GM19328 (cell line): ENCODE results near the gene PRM1.

ENCODE experiments used
- ATAC-seq: cut with Tn5 transposase; IDR thresholded peaks from one replicate; pipeline ENCODE4 v1.9.1; 2021; ENCODE audit warnings: mild to moderate bottlenecking, moderate library complexity; ENCODE audit not compliant: unreplicated experiment

Gene PRM1

GRCh38 chr16:11239644-11240632, 41.2 kb downstream of the PRM1 start:
- no peak for ATAC-seq

GRCh38 chr16:11238272-11239202, 42.6 kb downstream of the PRM1 start:
- ATAC-seq = no peak

GRCh38 chr16:11236461-11237254, 44.5 kb downstream of the PRM1 start:
- no peak for ATAC-seq

- no peak for ATAC-seq
These were observed 45.5 kb downstream of the PRM1 start for GRCh38 chr16:11235703-11235991.

- ATAC-seq = no peak
These were observed 46.0 kb downstream of the PRM1 start for GRCh38 chr16:11234884-11235702.

- ATAC-seq = no peak
These were observed 47.3 kb downstream of the PRM1 start for GRCh38 chr16:11233727-11234376.

- peak; percentile 55 for ATAC-seq
These were observed 48.0 kb downstream of the PRM1 start for GRCh38 chr16:11232852-11233726.

- ATAC-seq = no peak
These were observed 48.8 kb downstream of the PRM1 start for GRCh38 chr16:11232302-11232851.

- no peak for ATAC-seq
These were observed 49.7 kb downstream of the PRM1 start for GRCh38 chr16:11231367-11231970.
